DMS153 treated with DMSO at 0.1 percent for 48 hours (cell line): Measurements from ENCODE around the gene ATP8A1.
"Not testable (repeated sequence)": the region's sequence is repeated elsewhere in the genome, so short reads cannot be mapped to it uniquely, and the experiment has no call there.

Source experiments
- DNase-seq: peaks from one replicate; lab custom pipeline; 2025; ENCODE audit not compliant: unreplicated experiment; lab: John Stamatoyannopoulos, UW

ATP8A1 gene

GRCh38 chr4:42513748-42514492 is 143.0 kb downstream of the ATP8A1 start:
- no peak for DNase-seq

- DNase-seq, result no peak
Measured at GRCh38 chr4:42512226-42512625, 144.7 kb downstream of the ATP8A1 start.

GRCh38 chr4:42510225-42510624 is 146.7 kb downstream of the ATP8A1 start:
- DNase-seq, result no peak

- DNase-seq, result no peak
Measured at GRCh38 chr4:42501624-42502401, 155.1 kb downstream of the ATP8A1 start.

- DNase-seq, result no peak
Measured at GRCh38 chr4:42498040-42498439, 158.9 kb downstream of the ATP8A1 start.

GRCh38 chr4:42497142-42497910 is 159.6 kb downstream of the ATP8A1 start:
- no peak for DNase-seq

GRCh38 chr4:42492962-42493361 is 163.9 kb downstream of the ATP8A1 start:
- no peak for DNase-seq

- no peak for DNase-seq
Measured at GRCh38 chr4:42490015-42490414, 166.9 kb downstream of the ATP8A1 start.

- DNase-seq, result no peak
Measured at GRCh38 chr4:42489095-42489494, 167.8 kb downstream of the ATP8A1 start.

GRCh38 chr4:42488554-42488953 is 168.4 kb downstream of the ATP8A1 start:
- DNase-seq, result no peak

- DNase-seq, result no peak
Measured at GRCh38 chr4:42488114-42488513, 168.8 kb downstream of the ATP8A1 start.

GRCh38 chr4:42487230-42487629 is 169.7 kb downstream of the ATP8A1 start:
- no peak for DNase-seq

GRCh38 chr4:42486156-42486555 is 170.7 kb downstream of the ATP8A1 start:
- not testable (repeated sequence) for DNase-seq

- no peak for DNase-seq
Measured at GRCh38 chr4:42484630-42485029, 172.3 kb downstream of the ATP8A1 start.

- no peak for DNase-seq
Measured at GRCh38 chr4:42483426-42484379, 173.2 kb downstream of the ATP8A1 start.

GRCh38 chr4:42482516-42483327 is 174.2 kb downstream of the ATP8A1 start:
- DNase-seq, result no peak

- no peak for DNase-seq
Measured at GRCh38 chr4:42480717-42481116, 176.2 kb downstream of the ATP8A1 start.

- no peak for DNase-seq
Measured at GRCh38 chr4:42480281-42480680, 176.6 kb downstream of the ATP8A1 start.

GRCh38 chr4:42478946-42479345 is 178.0 kb downstream of the ATP8A1 start:
- DNase-seq, result no peak

GRCh38 chr4:42478509-42478908 is 178.4 kb downstream of the ATP8A1 start:
- DNase-seq, result no peak
